Kasumi-1 (cell line): ENCODE results near the gene PDSS2.
"Not testable (repeated sequence)": the region's sequence is repeated elsewhere in the genome, so short reads cannot be mapped to it uniquely, and the experiment has no call there.

Source experiments
- DNase-seq, 2 experiments: peaks; one replicate each; lab custom pipeline; 2025; lab: John Stamatoyannopoulos, UW

Gene PDSS2

DNA sequence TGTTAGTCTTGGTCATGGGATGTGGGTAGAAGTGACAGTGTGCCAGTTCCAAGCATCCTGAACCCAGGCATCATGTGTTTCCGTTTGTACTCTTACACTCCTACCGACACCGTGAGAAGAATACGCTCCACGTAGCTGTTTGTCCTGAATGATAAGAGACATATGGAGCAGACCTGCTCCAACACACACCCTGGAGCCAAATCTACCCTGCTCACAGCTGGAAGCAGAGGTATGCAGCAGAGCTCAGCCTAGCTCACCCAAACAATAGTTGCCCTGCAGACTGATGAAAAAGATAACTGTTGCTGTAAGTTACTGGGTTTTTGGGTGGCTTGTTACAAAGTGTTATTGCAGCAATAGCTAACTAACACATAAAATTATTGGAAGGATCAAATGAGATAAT is 14.3 kb upstream of the PDSS2 start:
- no peak for DNase-seq

DNA sequence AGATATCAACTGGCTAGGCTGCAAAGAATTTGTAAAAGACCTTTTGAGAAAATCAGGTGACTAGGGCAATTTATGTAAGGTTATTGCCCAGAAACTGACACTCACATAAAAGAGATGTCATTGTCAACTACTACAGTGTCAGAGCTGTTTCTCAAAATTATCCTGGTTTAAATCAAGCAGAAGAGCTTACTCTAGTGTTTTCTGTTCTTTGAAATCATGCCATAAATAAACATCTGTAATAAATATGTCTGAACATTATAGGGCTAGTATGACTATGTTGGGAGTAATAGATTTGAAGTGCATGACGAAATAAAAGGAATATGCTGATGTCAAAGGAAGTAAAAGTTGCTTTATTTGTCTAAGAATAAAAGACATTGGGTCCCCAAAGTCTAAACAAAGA is 11.0 kb upstream of the PDSS2 start:
- no peak for DNase-seq

DNA sequence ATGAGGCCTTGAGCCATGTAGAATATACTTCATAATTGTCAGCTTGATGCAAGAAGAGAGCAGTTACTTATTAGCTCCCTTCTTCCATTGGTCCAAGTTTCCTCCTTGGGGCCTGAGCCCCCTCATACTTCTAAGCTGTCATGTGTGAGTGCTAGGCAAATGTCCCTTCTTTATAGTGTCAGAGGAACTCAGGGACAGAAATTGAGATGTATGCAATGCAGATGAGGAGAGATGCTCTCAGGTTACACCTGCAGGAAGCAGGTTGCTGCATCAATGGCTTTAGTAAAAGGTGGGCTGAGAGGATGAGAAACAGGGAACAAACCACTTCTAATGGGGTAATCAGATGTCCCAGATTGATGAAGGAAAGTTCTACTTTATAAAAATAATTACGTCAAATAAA is 6.7 kb upstream of the PDSS2 start:
- DNase-seq: no peak

DNA sequence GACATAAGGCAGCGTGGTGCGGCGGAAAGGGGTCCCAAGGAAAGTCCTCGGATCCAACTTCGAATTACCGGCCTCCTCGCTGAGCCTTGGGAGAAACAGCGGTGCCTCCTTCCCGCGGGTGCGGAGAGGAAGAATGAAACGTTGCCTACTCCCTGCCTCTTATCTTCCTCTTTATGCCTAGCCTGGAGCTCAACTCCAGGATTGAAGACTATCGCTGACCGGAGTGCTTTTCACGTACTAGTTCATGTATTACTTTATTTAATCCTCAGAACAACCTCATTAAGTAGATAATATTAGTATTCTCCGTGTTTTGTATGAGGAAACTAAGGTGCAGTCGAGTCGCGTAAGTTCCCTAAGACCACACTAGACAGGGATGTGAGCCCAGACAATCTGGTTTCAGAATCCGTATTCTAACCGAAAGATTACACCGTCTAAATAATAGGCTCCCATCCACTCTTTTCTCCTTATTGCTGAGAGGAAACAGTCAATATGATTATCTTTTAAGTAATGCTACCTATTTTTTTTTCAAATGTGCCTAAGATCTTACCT is 793 bp upstream of the PDSS2 start:
- peak; percentile 74 to 75 for DNase-seq

DNA sequence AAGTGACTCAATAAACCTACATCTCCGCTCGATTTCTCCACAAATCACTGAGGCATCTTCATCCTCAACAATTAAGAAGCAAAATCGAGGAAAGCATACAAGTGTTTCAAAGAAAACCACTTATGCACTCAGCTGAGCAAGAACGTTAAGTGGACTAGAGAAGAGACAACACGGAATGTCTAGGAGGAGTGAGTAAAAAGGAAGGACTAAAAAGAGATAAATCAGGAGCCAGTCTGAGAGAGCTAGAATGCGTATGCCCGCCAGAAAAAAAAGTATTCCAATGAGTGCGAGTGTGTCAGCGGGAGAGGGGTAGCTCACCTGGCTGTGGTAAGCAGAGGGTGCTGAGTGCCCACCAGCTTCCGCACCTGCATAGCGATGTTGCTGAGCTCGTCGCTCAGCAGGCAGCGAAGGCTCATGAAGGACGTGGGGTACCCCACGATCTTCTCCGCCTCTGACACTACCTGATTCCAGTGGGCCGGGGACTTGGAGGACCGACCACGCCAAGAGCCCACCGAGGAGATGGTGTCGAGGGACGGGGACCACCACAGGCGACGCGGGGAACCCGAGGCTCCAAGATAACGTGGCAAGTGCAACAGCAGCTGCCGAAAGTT is 587 bp downstream of the PDSS2 start:
- DNase-seq: peak; percentile 31 to 51

DNA sequence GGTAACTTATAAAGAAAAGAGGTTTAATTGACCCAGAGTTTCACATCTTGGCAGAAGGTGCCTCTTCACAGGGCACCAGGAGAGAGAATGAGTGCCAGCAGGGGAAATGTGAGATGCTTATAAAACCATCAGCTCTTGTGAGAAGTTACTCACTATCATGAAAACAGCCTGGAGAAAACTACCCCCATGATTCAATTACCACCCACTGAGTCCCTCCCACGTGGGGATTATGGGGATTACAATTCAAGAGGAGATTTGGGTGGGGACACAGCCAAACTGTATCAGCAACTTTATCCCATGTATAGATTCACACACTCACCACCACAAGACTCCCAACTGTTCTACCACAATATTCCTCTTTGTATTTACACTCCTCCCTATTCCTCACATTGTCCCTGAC is 10.6 kb downstream of the PDSS2 start:
- no peak for DNase-seq

DNA sequence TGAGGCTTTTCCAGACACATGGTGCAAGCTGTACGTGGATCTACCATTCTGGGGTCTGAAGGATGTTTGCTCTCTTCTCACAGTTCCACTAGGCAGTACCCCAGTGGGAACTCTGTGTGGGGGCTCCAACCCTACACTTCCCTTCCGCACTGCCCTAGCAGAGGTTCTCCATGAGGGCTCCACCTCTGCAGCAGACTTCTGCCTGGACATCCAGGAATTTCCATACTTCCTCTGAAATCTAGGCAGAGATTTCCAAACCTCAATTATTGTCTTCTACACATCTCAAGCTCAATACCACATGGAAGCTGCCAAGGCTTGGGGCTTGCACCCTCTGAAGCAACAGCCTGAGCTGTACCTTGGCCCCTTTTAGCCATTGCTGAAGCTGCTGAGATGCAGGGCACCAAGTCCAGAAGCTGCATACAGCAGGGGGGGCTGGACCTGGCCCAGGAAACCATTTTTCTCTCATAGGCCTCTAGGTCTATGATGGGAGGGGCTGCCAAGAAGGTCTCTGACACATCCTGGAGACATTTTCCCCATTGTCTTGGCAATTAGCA is 11.6 kb downstream of the PDSS2 start:
- no peak for DNase-seq

DNA sequence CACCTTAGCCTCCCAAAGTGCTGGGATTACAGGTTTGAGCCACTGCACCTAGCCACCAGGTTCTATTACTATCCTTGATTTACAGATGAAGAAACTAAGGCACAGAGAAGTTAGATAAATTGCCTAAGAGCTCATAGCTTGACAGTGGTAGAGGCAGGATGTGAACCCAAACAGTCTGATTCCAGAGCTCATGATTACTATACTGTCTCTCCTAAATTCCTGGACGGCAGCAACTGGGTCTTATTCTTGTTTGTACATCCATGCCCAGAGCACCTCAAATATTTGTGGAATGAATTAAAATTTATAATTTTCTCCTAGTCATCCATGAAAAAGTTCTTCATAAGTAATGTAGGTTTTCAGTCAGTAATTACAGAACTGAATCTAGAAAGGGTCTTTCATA is 15.1 kb downstream of the PDSS2 start:
- no peak for DNase-seq

DNA sequence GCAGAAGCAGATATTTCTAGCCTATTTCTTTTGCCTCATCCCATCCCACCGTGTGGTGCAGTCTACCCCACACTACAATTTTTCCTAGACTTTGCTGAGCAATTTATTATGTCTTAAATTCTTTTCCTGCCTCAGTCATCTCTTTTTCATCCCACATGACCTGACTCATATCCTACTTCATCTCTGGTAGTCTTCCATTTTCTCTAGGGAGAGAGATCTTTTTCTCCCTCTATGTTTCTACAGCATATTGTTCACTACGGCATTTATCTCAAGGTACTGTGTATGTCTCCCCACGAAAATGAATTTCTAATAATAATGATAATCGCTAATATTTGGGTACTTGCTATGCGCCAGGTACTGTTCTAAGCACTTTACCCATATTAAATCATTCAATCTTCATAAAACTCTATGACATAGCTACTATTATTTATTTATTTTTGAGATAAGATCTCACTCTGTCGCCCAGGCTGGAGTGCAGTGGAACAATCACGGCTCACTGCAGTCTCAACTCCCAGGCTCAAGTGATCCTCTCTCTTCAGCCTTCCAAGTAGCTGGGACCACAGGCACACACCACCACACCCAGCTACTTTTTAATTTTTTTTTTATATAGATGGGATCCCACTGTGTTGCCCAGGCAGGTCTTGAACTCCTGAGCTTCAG is 15.6 kb downstream of the PDSS2 start:
- no peak for DNase-seq

DNA sequence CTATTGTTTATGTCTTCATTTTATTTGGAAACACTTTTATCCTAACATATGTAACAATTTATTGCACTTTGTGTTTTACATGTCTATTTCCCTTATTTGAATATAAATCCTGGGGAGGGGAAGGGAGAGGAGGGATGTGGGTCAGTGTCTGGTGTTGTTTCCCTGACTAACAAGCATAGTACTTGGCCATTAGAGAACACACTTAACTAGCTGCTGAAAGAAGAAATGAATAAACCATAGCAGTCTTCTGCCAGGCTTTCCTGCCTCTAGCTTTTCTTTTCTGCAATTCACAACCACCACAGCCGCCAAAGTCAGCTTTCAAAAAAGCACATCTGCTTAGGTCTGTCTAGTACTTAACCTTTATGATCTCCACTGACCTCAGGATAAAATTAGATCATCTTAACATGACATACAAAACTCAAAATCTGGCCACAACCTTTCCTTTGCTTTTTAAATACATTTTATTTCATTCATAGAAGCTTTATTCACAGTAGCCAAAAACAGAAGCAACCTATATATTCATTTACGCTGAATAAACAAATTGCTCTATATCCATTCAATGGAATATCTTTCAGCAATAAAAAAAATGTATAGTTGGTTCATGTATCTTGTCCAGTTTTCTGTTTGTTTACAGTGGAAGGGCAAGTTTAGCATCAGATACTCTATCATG is 16.3 kb downstream of the PDSS2 start:
- no peak for DNase-seq

DNA sequence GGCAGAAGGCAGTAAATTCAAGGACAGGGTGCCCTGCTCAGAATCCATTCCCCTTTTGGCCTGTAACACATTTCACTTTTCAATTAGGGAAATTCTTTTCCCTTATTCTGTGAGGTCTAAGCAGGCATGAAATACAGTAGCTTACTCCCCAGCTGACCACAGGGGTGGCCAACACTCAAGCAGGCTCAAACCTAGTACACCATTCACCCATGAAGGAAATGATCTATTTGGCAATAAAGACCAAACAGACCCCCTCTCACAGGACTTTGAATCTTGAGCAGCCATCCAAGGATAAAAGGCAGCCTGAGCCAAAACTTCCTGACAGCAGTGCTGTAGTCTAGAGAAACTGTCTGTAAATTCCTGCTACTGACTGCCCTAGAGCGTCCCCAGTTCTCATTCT is 17.7 kb downstream of the PDSS2 start:
- DNase-seq: no peak

DNA sequence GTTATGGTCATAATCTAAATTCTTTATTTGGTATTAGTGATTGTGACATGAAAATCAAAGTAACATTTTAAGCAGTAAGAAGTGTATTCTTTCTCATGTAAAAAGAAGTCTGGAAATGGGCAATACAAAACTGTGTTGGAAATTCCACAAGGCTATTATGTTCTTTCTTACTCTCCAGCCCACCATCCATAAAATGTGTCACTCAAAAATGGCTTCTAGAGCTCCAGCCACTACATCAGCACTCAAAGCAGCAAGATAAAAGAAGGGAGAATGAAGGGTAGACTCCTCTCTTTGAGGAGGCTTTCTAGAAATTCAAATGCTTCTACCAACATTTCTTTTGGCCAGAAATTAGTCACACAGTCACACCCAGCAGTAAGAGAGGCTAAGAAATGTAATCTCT is 18.4 kb downstream of the PDSS2 start:
- DNase-seq: no peak

DNA sequence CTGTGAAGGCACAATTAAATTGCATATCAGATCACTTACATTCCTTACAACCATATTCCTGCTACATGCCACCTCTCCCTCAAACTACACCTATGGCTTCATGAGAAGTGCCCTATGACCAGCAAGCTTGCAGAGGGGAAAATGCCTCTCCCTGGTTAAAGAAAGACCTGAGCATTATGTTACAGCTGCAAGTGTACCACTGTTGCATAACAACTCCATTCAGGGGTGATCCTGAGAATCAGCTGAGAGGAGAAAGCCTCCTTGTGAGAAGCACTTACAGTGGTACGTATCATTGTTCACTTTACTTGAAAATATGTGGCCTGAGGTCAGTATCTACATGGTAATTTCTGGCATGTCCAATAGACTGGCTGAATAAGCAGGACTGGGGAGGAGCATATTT is 20.0 kb downstream of the PDSS2 start:
- DNase-seq: no peak

DNA sequence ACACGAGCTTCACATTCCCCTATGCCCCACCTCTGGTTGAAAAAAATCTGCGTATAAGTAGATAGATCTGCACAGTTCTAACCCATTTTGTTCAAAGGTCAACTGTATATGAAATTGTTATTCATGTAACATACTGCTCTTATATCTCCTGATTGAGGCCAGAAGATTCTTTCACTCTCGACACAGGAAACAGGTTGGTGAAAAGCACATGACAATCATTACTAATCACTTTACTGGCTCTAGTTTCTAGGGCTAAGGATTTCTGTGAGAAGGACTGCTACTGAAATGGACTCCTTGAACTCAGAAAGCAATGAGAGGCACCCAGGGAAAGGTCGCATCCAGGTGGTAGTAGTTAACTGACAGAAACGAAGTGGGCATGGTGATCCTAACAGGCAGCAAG is 21.7 kb downstream of the PDSS2 start:
- no peak for DNase-seq

DNA sequence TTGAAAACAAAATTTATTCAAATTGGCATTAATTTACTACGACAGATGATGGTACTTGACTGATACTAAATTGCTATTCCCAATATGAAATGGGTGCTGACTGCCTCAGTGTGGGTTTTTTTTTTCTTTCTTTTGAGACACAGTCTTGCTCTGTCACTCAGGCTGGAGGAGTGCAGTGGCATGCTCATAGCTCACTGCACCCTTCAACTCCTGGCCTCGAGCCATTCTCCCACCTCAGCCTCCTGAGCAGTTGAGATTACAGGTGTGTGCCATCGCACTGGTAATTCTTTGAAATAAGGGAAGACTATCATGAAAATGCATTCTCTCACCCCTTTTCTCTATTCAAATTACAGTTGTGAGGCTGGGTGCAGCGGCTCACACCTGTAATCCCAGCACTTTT is 22.5 kb downstream of the PDSS2 start:
- DNase-seq: no peak

DNA sequence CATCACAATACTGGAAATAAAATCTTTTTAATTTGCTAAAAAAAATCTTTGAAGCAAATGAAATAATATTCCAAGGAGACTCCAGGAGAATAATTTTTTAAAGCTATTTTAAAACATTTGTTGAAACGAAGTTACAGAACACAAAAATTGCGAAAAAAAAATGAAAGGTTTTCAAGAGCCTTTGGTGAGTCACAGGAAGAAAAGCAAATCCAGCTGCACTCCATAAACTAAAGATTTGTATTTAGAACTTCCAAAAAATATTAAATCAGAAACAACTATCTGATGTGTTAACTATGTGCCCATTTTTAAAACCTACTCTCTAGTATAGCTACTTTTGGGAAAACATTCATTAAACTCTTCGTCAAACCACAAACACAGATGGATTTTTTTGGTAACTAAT is 23.6 kb downstream of the PDSS2 start:
- no peak for DNase-seq

DNA sequence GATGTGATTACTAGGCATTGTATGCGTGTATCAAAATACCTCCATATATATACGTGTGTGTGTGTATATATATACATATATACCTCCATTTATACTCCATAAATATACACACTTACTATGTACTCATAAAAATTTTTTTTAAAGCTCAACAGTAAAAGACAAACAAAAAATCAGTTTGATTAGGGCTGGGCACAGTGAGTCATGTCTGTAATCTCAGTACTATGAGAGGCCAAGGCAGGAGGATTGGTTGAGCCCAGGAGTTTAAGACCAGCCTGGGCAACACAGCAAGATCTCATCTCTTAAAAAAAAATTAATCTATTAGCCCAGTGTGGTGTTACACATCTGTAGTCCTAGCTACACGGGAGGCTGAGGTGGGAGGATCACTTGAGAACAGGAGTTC is 24.6 kb downstream of the PDSS2 start:
- no peak for DNase-seq

DNA sequence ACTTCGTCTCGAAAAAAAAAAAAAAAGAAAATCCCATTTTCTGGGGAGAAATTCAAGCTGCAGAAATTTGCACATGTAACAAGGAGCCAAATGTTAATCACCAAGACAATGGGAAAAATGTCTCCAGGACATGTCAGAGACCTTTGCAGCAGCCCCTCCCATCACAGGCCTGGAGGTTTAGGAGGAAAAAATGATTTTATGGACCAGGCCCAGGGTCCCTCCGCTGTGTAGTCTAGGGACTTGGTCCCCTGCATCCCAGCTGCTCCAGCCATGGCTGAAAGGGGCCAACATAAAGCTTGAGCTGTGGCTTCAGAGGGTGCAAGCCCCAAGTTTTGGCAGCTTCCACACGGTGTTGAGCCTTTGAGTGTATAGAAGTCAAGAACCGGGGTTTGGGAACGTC is 33.4 kb downstream of the PDSS2 start:
- not testable (repeated sequence) for DNase-seq

DNA sequence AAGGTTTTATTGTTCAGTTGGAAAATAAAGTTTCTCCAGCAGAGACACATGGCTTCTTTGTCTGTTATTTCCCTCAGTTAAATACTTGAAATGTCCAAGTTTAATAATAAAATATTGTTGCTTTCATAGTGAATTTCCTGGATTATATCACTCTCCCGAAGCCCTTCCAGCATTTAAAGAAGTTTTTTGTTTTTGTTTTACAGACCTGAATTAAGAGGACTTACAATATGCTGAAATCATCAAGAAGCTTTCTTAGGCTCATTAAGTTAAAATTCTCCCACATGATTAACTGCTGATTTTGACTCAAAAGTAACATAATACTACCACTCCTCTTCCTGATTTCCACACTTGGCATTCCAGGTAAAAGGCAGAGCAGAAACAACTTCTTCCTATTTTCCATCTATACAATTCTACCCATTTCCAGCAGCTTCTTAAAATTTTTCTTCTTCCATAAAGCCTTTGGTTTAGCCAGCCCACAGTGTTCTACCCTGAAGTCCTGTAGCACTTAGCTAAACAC is 35.8 kb downstream of the PDSS2 start:
- DNase-seq: no peak

DNA sequence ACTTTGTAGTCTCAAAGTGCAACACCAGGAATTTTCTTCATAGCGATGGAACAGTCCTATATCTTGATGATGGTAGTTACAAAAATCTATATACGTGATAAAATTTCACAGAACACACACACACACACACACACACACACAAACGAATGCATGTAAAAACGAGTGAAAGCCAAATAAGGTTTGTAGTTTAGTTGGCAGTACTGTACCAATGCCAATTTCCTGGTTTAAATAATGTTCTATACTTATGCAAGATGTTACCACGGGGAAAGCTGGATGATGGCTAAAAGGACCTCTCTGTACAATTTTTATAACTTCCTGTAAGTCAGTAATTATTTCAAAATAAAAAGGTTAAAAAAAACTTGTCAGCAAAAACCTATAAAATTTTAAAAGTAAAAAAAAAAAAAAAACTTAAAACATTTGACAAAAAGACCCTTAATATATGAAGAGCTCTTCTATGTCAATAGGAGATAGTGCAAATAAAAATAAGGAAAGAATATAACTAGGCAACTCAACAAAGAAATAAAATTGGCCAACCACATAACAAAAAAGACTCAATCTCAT is 37.6 kb downstream of the PDSS2 start:
- no peak for DNase-seq

DNA sequence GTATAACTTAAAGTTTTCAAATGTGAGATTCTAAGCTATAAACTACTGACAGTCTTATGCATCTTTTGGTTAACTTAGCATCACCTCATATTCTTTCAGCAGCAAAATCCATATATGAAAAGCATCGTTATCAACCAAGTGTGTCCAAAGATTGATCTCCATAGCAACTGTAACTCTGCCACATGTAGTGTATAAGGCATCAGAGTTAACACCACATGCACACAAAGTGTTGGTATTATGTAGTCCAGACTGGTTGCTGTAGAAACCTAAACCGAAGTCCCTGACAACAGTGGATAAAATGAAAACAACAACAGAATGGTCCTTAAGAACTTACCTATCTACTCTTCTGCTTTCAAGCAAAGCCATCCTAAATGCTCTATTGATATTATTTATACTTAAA is 39.6 kb downstream of the PDSS2 start:
- no peak for DNase-seq

DNA sequence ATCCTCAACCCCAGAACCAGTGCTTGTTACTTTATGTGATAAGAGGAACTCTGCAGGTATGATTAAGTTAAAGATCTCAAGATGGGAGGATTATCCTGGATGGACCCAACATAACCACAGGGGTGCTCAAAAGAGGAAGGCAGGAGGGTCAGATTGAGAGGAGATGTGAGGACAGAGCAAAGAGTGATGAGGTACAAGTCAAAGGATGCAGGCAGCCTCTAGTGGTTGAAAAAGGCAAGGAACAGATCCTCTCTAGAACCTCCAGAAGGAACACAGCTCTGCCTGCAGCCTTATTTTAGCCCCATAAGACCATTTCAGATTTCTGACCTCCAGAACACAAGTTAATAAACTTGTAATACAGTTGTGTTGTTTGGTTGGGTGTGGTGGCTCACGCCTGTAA is 41.2 kb downstream of the PDSS2 start:
- DNase-seq: peak; percentile 44 to 71

DNA sequence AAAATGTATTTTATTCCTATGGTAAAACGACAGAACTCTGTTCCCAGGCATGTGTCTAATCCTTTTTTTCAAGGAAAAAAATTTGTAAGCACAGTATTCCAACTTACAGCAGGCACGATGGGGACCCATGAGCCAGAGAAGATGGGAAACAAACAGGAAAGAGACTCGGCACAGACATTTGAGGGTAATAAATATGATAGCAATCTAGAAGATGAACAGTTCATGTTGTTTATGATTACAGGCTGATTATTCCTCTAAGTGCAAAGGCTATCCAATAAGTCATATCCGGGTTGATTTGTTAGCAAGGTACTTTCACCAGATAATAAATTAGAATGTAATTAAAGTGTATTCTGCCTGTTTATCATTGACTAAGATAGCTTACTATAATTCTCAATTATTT is 43.2 kb downstream of the PDSS2 start:
- no peak for DNase-seq
